ENCODE measurements around the gene COL9A3. TPM values are rescaled to one million over a fixed set of nuclear protein-coding genes. Genes with fewer than 3 reads are reported as not detected.

COL9A3 gene
- total RNA-seq, 1 experiment from 2014 or later, result not detected

- H3K4me3 ChIP-seq, result no peak overlapping the region
Measured at GRCh38 chr20:62797671-62798532, 18.9 kb upstream of the COL9A3 start.

GRCh38 chr20:62799036-62799435 lies 17.8 kb upstream of the COL9A3 start:
- Histone ChIP-seq H3K27ac (no peak overlapping the region), H3K4me1 (replicated peaks) (peaks cover 14% of the 10 kb centered on the region), H3K9me3 (replicated peaks) (no peaks in the 10 kb centered on the region), H3K27me3 (replicated peaks) (no peaks in the 10 kb centered on the region), H3K4me3 (no peak overlapping the region), H3K36me3 (peaks cover 46% of the 10 kb centered on the region)
- DNase-seq (ENCODE audit: low read depth in 1 of 2, low spot score in 2 of 2), result no peak

More at GRCh38 chr20:62797671-62798532, 18.9 kb upstream of the COL9A3 start:
- H3K9me3 ChIP-seq (replicated peaks), result no peaks in the 10 kb centered on the region
- peaks cover 22% of the 10 kb centered on the region for H3K4me1 ChIP-seq (replicated peaks)
- H3K27me3 ChIP-seq (replicated peaks), result no peaks in the 10 kb centered on the region
- no peak for DNase-seq (ENCODE audit: low read depth in 1 of 2, low spot score in 2 of 2)
- H3K36me3 ChIP-seq, result peaks cover 46% of the 10 kb centered on the region
- no peak overlapping the region for H3K27ac ChIP-seq

GRCh38 chr20:62799459-62799858 lies 17.4 kb upstream of the COL9A3 start:
- no peak overlapping the region for H3K27ac ChIP-seq
- DNase-seq (ENCODE audit: low read depth in 1 of 2, low spot score in 2 of 2), result no peak

GRCh38 chr20:62799873-62800272 lies 17.0 kb upstream of the COL9A3 start:
- H3K27me3 ChIP-seq (replicated peaks), result no peaks in the 10 kb centered on the region
- no peak overlapping the region for H3K27ac ChIP-seq

More at GRCh38 chr20:62799459-62799858, 17.4 kb upstream of the COL9A3 start:
- no peaks in the 10 kb centered on the region for H3K27me3 ChIP-seq (replicated peaks)
- peaks cover 46% of the 10 kb centered on the region for H3K36me3 ChIP-seq
- H3K4me3 ChIP-seq, result no peak overlapping the region
- H3K9me3 ChIP-seq (replicated peaks), result no peaks in the 10 kb centered on the region
- H3K4me1 ChIP-seq (replicated peaks), result peaks cover 13% of the 10 kb centered on the region

GRCh38 chr20:62800314-62801259 lies 16.3 kb upstream of the COL9A3 start:
- no peak for DNase-seq (ENCODE audit: low read depth in 1 of 2, low spot score in 2 of 2)
- H3K36me3 ChIP-seq, result peaks cover 54% of the 10 kb centered on the region
- H3K4me1 ChIP-seq (replicated peaks), result peaks cover 8% of the 10 kb centered on the region
- H3K9me3 ChIP-seq (replicated peaks), result no peaks in the 10 kb centered on the region
- no peak overlapping the region for H3K27ac ChIP-seq
- no peaks in the 10 kb centered on the region for H3K27me3 ChIP-seq (replicated peaks)
- H3K4me3 ChIP-seq, result no peak overlapping the region

More at GRCh38 chr20:62799873-62800272, 17.0 kb upstream of the COL9A3 start:
- Histone ChIP-seq H3K9me3 (replicated peaks) (no peaks in the 10 kb centered on the region), H3K36me3 (peaks cover 48% of the 10 kb centered on the region), H3K4me3 (no peak overlapping the region), H3K4me1 (replicated peaks) (peaks cover 9% of the 10 kb centered on the region)
- no peak for DNase-seq (ENCODE audit: low read depth in 1 of 2, low spot score in 2 of 2)

- DNase-seq (ENCODE audit: low read depth in 1 of 2, low spot score in 2 of 2), result no peak
- no peaks in the 10 kb centered on the region for H3K27me3 ChIP-seq (replicated peaks)
- peaks cover 17% of the 10 kb centered on the region for H3K4me1 ChIP-seq (replicated peaks)
- H3K4me3 ChIP-seq, result no peak overlapping the region
- H3K36me3 ChIP-seq, result peaks cover 62% of the 10 kb centered on the region
- H3K9me3 ChIP-seq (replicated peaks), result no peaks in the 10 kb centered on the region
- H3K27ac ChIP-seq, result no peak overlapping the region
Measured at GRCh38 chr20:62801284-62802010, 15.4 kb upstream of the COL9A3 start.

- H3K4me1 ChIP-seq (replicated peaks), result peaks cover 17% of the 10 kb centered on the region
- no peak overlapping the region for H3K27ac ChIP-seq
- H3K4me3 ChIP-seq, result no peak overlapping the region
- DNase-seq (ENCODE audit: low read depth in 1 of 2, low spot score in 2 of 2), result no peak
- no peaks in the 10 kb centered on the region for H3K27me3 ChIP-seq (replicated peaks)
- peaks cover 68% of the 10 kb centered on the region for H3K36me3 ChIP-seq
- no peaks in the 10 kb centered on the region for H3K9me3 ChIP-seq (replicated peaks)
Measured at GRCh38 chr20:62802026-62802712, 14.7 kb upstream of the COL9A3 start.

GRCh38 chr20:62804021-62804626 lies 12.7 kb upstream of the COL9A3 start:
- Histone ChIP-seq H3K27me3 (replicated peaks) (no peaks in the 10 kb centered on the region), H3K27ac (no peak overlapping the region), H3K36me3 (peaks cover 68% of the 10 kb centered on the region), H3K9me3 (replicated peaks) (no peaks in the 10 kb centered on the region), H3K4me3 (peak overlapping the region; percentile 99), H3K4me1 (replicated peaks) (peaks cover 13% of the 10 kb centered on the region)
- no peak for DNase-seq (ENCODE audit: low read depth in 1 of 2, low spot score in 2 of 2)

- H3K9me3 ChIP-seq (replicated peaks), result no peaks in the 10 kb centered on the region
- peak within 1 kb of the TSS; percentile 99 for H3K4me3 ChIP-seq
- DNase-seq (ENCODE audit: low read depth in 1 of 2, low spot score in 2 of 2), result peak in 1 of 2 experiments; percentile 55
- H3K27ac ChIP-seq, result peak within 1 kb of the TSS; percentile 75
- peaks cover 68% of the 10 kb centered on the region for H3K36me3 ChIP-seq
- peaks cover 13% of the 10 kb centered on the region for H3K4me1 ChIP-seq (replicated peaks)
- H3K27me3 ChIP-seq (replicated peaks), result no peaks in the 10 kb centered on the region
Measured at GRCh38 chr20:62804627-62805154, 12.2 kb upstream of the COL9A3 start, which contains the start of gene OGFR. TSS of gene OGFR (plus strand) at chr20:62804835. CDS start at chr20:62804860, 25 bp downstream.

GRCh38 chr20:62805155-62805710 lies 11.6 kb upstream of the COL9A3 start:
- H3K36me3 ChIP-seq, result peaks cover 68% of the 10 kb centered on the region
- H3K27me3 ChIP-seq (replicated peaks), result no peaks in the 10 kb centered on the region
- H3K27ac ChIP-seq, result peak overlapping the region; percentile 75
- H3K4me3 ChIP-seq, result peak overlapping the region; percentile 99
- H3K4me1 ChIP-seq (replicated peaks), result peaks cover 13% of the 10 kb centered on the region
- DNase-seq (ENCODE audit: low read depth in 1 of 2, low spot score in 2 of 2), result peak in 1 of 2 experiments; percentile 29
- no peaks in the 10 kb centered on the region for H3K9me3 ChIP-seq (replicated peaks)

- H3K4me3 ChIP-seq, result peak overlapping the region; percentile 99
- no peaks in the 10 kb centered on the region for H3K9me3 ChIP-seq (replicated peaks)
- H3K4me1 ChIP-seq (replicated peaks), result peaks cover 13% of the 10 kb centered on the region
- no peak for DNase-seq (ENCODE audit: low read depth in 1 of 2, low spot score in 2 of 2)
- no peaks in the 10 kb centered on the region for H3K27me3 ChIP-seq (replicated peaks)
- H3K27ac ChIP-seq, result peak overlapping the region; percentile 75; the same call in 1 of the 2 replicates
- peaks cover 68% of the 10 kb centered on the region for H3K36me3 ChIP-seq
Measured at GRCh38 chr20:62805711-62806382, 11.0 kb upstream of the COL9A3 start.
